KOPT-K1 (cell line): ENCODE results near the gene MAGI2.

Experiments used
- H3K27ac ChIP-seq: fragments of 200-600 bp; sonication (generic); 2 replicates; pipeline ENCODE4 v1.5.1; 2016; ENCODE audit warnings: antibody characterized with exemption, mild to moderate bottlenecking, low read depth, low read length; ENCODE audit not compliant: poor library complexity, severe bottlenecking
- H3K36me3 ChIP-seq: fragments of 200-600 bp; sonication (generic); 2 replicates; pipeline ENCODE4 v1.5.1; 2017; ENCODE audit warnings: antibody characterized with exemption, mild to moderate bottlenecking, low read length, moderate library complexity; ENCODE audit not compliant: insufficient read depth
- H3K9me3 ChIP-seq: fragments of 200-600 bp; sonication (generic); 2 replicates; pipeline ENCODE4 v1.5.1; 2017; ENCODE audit warnings: antibody characterized with exemption, low read length, mild to moderate bottlenecking; ENCODE audit not compliant: insufficient read depth, poor library complexity, severe bottlenecking

The MAGI2 gene

DNA sequence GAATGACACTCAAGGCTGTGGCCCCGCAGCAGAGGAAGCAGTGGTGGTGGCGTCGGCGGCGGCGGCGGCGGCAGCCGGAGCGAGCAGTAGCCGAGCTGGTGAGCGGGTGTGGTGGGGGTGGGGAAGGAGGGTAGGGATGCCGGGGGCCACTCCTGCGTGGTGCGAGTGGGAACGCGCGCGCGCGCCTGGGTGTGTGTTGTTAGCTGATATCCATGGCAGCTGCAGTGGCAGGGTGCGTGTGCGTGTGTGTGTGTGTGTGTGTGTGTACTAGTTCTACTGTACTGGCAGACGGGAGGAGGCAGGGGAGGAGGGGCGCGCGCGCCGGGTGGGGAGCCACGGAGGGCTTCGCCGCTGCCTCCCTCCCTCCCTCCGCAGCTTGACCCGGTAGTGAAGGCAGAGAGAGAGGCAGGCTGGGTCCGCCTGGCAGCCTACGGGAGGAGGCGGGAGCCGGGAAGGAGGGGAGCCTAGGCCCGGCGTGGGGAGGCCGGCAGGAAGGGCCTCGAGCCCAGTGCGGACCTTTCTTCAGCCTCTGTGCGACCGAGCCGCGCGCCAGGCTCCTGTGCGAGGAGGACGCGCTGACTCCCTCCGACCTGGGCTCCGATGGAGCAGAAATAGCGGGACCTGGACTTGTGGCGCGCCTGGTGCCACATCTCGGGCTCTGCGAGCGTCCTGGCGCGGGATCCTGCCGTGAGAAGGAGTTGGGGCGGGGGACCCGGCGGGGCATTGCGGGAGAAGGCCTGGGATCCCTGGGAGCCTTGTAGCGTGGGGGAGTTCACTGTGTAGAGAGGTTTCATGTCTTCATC lies at the start of gene MAGI2:
Gene MAGI2, minus strand, starts transcription at position 110 of the 803 bp plus-strand sequence. CDS start 347 bp downstream, outside the sequence.
- H3K36me3 ChIP-seq: no peaks in the 10 kb centered on the region
- no peak within 1 kb of the TSS for H3K27ac ChIP-seq
- H3K9me3 ChIP-seq: no peaks in the 10 kb centered on the region

DNA sequence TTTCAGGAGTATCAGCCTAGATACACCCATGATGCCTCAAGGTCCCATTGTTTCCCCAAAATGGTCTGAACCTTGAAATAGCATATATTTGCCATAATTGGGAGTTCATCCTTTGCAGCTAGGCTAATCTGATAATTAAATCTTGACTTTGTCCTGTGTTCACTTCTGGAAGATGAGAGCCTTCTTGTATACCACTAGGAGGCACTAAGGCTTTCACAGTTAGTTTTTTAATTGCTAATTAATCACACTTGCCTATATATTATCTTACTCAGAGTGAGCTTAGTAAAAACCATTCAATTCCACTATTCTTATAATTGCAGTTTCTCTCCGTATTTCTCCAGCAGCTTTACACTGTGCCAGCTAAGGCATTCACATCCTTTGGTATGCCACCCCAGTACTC lies 48.7 kb upstream of the MAGI2 start:
- no peak overlapping the region for H3K27ac ChIP-seq
- no peaks in the 10 kb centered on the region for H3K9me3 ChIP-seq
- H3K36me3 ChIP-seq: no peaks in the 10 kb centered on the region

DNA sequence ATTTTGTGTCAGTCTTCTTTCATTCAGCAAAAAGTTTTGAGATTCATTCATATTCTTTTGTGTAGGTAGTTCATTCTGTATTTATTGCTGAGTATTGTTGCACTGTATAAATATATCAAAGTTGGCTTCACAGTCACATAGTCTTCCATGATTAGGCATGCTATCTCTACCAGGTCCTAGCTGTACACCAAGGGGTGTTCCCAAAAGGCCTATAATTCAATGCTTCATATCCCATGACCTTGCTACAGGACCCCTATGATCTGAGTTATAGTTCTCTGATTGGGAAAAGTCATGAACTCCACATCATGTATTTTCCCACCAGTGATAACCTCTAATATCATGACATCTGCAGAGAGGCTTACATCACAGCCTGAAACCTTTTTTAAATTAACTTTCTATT lies 47.3 kb upstream of the MAGI2 start:
- Histone ChIP-seq H3K9me3 (no peaks in the 10 kb centered on the region), H3K36me3 (no peaks in the 10 kb centered on the region), H3K27ac (no peak overlapping the region)

DNA sequence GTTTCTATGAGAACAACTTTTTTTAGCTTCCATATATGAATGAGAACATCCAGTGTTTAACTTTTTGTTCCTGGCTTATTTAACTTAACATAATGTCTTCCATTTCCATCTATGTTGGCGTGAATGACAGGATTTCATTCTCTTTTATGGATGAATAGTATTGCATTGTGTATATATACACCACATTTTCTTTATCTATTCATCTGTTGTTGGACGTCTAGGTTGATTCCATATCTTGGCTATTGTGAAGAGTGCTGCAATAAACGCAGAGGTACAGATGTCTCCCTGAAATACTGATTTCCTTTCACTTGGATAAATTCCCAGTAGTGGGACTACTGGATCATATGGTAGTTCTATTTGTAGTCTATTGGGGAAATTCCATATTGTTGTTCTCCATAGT lies 44.3 kb upstream of the MAGI2 start:
- Histone ChIP-seq H3K27ac (no peak overlapping the region), H3K36me3 (no peaks in the 10 kb centered on the region)

DNA sequence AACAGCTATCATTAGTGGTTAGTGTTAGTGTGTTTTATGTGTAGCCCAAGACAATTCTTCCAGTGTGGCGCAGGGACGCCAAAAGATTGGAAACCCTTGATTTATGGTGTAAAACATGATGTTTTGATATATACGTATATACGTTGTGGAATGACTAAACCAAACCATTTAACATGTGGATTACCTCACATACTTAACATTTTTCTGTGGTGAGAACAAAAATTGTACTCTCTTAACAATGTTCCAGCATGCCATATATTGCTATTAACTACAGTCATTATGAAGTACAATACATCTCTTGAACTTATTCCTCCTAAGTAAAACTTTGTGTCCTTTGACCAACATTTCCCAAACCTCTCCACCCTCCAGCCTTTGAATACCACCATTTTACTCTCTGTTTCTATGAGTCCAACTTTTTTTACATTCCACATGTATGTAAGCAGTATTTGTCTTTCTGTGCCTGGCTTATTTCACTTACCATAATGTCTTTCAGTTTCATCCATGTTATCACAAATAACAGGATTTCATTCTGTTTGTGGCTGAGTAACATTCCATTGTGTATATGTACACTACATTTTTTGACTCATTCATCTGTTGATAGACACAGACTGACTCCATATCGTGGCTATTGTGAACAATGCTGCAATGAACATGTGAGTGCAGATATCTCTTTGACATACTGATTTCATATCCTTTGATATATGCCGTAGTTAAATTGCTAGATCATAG lies 42.2 kb upstream of the MAGI2 start:
- no peak overlapping the region for H3K27ac ChIP-seq
- no peaks in the 10 kb centered on the region for H3K36me3 ChIP-seq

More for the DNA sequence above, 44.3 kb upstream of the MAGI2 start:
- H3K9me3 ChIP-seq: no peaks in the 10 kb centered on the region

DNA sequence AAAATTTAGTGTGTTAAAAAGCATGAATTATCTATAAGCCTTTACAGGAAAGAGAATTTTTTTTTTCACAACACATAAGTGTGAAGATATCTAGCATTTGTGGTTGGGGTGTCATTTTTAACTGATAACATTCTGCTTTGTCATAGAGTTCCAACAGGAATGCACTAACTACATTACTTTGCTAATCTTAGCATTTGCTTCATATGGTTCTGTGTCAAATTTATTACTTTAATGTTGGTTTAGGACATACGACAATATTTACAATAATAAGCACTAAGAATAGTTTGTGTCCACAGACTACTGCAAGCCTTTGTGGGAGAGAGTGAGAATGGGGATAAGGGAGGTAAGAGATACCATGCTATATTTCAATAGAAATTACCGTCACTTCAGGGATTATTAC lies 40.6 kb upstream of the MAGI2 start:
- Histone ChIP-seq H3K36me3 (no peaks in the 10 kb centered on the region), H3K27ac (no peak overlapping the region), H3K9me3 (no peaks in the 10 kb centered on the region)

More for the DNA sequence above, 42.2 kb upstream of the MAGI2 start:
- H3K9me3 ChIP-seq: no peaks in the 10 kb centered on the region

DNA sequence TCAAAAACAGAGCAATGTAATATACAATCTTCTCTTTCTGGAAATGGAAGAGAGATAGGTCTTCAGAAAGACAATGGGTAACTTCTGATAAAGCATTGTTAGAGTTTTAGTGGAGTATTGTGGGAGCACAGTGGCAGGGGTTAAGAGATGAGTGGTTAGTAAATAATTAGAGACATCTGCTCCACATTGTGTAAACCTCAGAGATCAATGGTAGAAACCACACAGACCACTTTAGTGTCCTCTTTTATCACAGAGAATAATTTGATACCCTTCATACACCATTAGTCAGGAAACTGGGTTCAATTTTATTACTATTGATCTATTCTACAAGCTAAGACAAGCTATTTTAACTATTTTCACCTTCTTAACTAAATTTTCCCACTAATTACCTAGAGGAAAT lies 35.9 kb upstream of the MAGI2 start:
- Histone ChIP-seq H3K9me3 (no peaks in the 10 kb centered on the region), H3K36me3 (no peaks in the 10 kb centered on the region), H3K27ac (no peak overlapping the region)

DNA sequence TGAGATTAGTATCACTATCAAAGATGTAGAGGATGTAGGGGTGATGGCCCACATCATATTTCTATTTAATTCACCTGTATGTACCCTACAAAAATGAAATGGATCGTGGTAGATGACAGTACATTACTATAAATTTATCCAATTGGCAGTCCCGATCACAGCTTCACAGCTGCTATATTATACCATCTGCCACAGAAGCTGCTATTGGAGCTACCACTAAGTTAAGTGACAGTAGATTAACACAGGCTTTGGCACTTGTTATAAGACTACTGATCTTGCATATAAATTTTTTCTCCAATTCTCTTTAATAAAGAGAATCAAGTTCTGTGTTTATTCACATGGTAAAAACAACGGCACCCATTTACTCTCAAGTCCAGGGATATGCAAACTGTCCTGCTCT lies 24.9 kb upstream of the MAGI2 start:
- Histone ChIP-seq H3K36me3 (no peaks in the 10 kb centered on the region), H3K9me3 (no peaks in the 10 kb centered on the region), H3K27ac (no peak overlapping the region)

DNA sequence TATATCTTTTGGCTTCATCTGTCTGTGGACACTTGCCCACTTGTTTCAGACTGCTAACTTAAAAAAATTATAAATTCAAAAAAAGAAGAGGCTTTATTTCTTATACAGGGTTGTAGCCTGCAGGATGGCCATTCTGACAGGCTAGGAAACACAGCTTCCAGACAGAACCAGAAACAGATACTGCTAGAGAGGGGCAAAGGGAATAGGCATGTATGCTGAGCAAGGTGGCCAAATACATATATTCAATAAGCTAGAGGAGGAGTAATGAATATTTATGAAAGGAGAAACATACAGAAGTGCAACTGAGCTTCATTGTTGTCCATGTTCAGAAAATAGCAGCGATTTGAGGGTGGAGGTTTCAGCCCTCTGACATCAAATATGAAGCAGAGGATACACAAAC lies 22.0 kb upstream of the MAGI2 start:
- H3K27ac ChIP-seq: no peak overlapping the region
- H3K9me3 ChIP-seq: no peaks in the 10 kb centered on the region
- no peaks in the 10 kb centered on the region for H3K36me3 ChIP-seq

DNA sequence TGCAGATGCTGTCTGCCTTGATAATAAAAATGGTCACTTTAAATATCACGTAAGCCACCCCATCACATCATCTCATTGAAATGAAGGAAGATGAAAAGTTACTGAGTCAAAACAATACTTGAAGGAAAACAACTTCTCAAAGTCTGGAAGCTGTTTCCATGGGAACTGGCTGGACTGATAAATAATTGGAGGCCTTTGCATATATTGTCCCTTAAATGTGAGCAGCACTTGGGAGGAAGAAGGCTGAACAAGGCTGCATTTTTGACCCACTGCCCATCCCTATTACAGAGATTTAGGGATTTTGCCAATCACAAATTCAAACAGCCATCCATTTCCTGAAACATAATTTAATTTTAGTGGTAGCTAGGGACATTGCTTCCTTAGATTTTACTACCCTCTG lies 18.2 kb upstream of the MAGI2 start:
- Histone ChIP-seq H3K27ac (no peak overlapping the region), H3K36me3 (no peaks in the 10 kb centered on the region), H3K9me3 (no peaks in the 10 kb centered on the region)

DNA sequence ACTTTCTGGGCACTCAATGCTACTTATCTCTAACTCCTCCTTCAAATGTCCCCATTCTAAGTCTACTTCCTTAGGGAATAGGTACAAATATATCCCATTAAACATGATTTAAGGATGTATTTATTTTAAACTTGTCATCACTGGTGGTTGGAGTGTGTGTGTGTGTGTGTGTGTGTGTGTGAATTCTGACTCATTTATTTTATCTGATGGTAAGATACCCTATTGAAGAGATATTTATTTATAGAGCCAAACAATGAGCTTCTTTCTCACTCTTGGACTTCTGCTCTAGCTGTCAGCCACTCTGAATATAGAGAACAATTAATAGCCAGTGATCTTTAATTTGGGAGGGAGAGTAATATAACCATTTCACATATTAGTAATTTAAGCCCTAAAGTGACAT lies 17.8 kb upstream of the MAGI2 start:
- Histone ChIP-seq H3K27ac (no peak overlapping the region), H3K36me3 (no peaks in the 10 kb centered on the region), H3K9me3 (no peaks in the 10 kb centered on the region)

DNA sequence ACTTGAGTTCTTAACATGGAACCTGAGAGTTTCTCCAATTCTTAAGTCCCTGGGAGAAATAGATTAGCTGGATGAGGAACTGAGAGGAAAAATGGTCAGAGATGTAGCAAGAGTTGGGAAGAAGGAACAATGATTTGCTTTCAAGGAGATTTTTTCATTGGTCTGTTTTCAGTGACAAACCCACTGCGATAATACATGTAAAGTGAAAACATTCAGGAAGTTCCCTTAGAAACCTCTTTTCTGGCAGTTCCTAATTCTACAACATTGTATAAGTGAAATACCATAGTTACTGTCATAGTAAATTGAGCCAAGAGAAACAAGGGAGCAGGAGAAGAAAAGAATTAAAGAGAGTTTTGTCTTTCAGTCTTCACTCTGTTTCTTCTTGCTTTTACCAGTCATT lies 12.1 kb upstream of the MAGI2 start:
- no peak overlapping the region for H3K27ac ChIP-seq
- no peaks in the 10 kb centered on the region for H3K36me3 ChIP-seq

DNA sequence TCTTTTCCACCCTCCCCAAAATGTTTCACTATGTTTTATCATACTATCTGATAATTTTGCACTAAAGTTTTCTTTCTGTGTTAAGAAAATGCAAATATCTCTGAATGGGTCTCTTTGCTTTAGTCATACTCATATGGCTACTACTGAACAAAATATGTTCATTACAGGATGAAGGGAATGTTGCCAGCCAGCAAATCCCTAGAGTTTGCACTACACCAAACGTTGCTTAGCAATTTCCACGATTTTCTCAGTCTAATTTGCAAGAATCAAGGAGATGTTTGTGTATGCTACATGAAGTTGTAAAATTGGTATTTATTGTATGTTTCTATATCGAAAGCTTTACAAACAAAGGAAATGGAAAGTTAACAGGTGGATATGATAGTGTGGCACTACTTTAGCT lies 10.6 kb upstream of the MAGI2 start:
- Histone ChIP-seq H3K9me3 (no peaks in the 10 kb centered on the region), H3K36me3 (no peaks in the 10 kb centered on the region), H3K27ac (no peak overlapping the region)

More for the DNA sequence above, 12.1 kb upstream of the MAGI2 start:
- H3K9me3 ChIP-seq: no peaks in the 10 kb centered on the region

DNA sequence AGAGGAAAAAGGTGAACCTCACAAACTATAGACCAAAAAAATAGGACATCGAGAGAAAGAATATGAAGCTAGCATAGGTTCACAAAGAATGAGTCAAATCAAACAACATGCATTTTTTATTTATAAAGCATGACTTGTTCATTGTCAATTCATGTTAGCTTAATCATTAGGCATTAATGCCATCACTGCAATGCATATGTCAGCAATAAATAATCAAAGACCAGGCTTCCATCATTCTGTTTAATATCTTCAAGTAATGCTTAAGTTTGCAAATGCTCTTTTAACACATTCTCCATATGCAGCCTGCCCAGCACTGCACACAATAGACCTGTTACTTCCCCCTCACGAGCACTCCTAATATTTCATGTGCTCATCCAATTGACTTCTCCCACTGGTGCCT lies 8.9 kb upstream of the MAGI2 start:
- no peaks in the 10 kb centered on the region for H3K9me3 ChIP-seq
- H3K36me3 ChIP-seq: no peaks in the 10 kb centered on the region
- H3K27ac ChIP-seq: no peak overlapping the region

DNA sequence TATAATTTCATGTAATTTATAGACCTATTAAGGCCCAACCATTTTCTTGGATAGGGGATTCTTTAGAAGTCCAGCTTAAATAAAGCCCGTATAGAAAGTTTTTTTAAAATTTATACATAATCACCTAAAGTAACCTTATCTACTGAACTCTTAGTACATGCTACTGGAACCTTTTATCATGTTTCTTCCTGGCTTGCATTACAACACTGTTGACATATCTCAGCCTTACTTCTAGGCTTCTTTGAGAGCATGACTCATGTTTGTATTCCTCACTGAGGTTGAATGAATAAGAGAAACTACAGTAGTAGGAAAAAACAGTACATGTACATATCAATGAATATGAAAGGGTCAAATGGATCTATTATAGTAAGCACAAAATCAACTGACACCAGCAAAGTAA lies 8.2 kb upstream of the MAGI2 start:
- Histone ChIP-seq H3K27ac (no peak overlapping the region), H3K36me3 (no peaks in the 10 kb centered on the region), H3K9me3 (no peaks in the 10 kb centered on the region)

DNA sequence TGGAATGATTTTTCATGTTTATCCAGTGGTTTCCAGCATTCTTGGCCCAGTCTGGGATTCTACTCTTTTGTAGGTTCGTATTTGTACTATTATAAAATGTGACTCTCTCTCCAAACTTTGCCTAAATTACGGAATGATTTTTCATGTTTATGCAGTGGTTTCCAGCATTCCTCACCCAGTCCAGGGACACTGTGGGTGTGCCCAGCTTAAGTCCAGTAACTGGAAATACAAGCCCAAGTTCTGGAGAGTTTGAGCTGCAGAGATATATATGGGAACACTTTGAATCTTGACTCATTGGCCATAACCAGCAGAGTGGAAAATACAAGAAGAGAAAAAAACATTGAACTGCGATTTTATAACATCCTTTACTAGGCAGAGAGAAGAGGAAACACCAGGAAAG lies 5.9 kb upstream of the MAGI2 start:
- Histone ChIP-seq H3K27ac (no peak overlapping the region), H3K9me3 (no peaks in the 10 kb centered on the region), H3K36me3 (no peaks in the 10 kb centered on the region)
